ENCODE measurements around the gene GLI3.

- no peak for TF ChIP-seq TAF1 (IDR thresholded peaks at IDR 0.05; ENCODE audit: borderline replicate concordance, insufficient read depth, low read length)
- TF ChIP-seq SIN3A (IDR thresholded peaks at IDR 0.05; ENCODE audit: borderline replicate concordance, insufficient read depth, low read length), result no peak
- no peak for TF ChIP-seq POLR2AphosphoS5 (IDR thresholded peaks at IDR 0.05; ENCODE audit: low read depth, low read length)
- TF ChIP-seq REST (IDR thresholded peaks at IDR 0.05; ENCODE audit: insufficient read depth in 1 of 2, low read depth in 2 of 2, low read length in 2 of 2), result no peak
- no peak for TF ChIP-seq FOXP2 (optimal IDR thresholded peaks at IDR 0.05; ENCODE audit: borderline replicate concordance, extremely low read depth, extremely low read length, insufficient read depth)
Measured at GRCh38 chr7:42213093-42213492, 23.9 kb downstream of the GLI3 start.
